ENCODE results near the gene NXPE2.

The NXPE2 gene

GRCh38 chr11:114673661-114674060 is 4.7 kb upstream of the NXPE2 start:
- no peaks in the 10 kb centered on the region for H3K36me3 ChIP-seq (ENCODE audit: control insufficient read depth in 2 of 2, insufficient read depth in 1 of 2, low read length in 2 of 2)
- no peak overlapping the region for H3K4me3 ChIP-seq (ENCODE audit: low read depth, low read length)
- H3K9me3 ChIP-seq (ENCODE audit: control insufficient read depth, insufficient read depth, low read depth, low read length), result no peaks in the 10 kb centered on the region
- CTCF ChIA-PET, result no interaction called here
- H3K4me1 ChIP-seq (ENCODE audit: control insufficient read depth, insufficient read depth, low read length), result no peaks in the 10 kb centered on the region
- TF ChIP-seq ZBTB6 (tag by site-specific recombination; IDR thresholded peaks at IDR 0.05) (no peak), ZBTB1 (tag by site-specific recombination; IDR thresholded peaks at IDR 0.05) (no peak), TRIM28 (IDR thresholded peaks at IDR 0.05; ENCODE audit: borderline replicate concordance, low read length) (no peak), ZNF302 (tag by site-specific recombination; IDR thresholded peaks at IDR 0.05; ENCODE audit: low read depth) (no peak), ZNF621 (tag by site-specific recombination; IDR thresholded peaks at IDR 0.05) (no peak)
- TF ChIP-seq, protein P1, sequence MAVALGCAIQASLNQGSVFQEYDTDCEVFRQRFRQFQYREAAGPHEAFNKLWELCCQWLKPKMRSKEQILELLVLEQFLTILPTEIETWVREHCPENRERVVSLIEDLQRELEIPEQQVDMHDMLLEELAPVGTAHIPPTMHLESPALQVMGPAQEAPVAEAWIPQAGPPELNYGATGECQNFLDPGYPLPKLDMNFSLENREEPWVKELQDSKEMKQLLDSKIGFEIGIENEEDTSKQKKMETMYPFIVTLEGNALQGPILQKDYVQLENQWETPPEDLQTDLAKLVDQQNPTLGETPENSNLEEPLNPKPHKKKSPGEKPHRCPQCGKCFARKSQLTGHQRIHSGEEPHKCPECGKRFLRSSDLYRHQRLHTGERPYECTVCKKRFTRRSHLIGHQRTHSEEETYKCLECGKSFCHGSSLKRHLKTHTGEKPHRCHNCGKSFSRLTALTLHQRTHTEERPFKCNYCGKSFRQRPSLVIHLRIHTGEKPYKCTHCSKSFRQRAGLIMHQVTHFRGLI (tag by site-specific recombination; IDR thresholded peaks at IDR 0.05), result no peak
- POLR2A ChIA-PET, result no interaction called here
- H3K27ac ChIP-seq (ENCODE audit: extremely low read depth, low read depth, low read length), result no peak overlapping the region

DNA sequence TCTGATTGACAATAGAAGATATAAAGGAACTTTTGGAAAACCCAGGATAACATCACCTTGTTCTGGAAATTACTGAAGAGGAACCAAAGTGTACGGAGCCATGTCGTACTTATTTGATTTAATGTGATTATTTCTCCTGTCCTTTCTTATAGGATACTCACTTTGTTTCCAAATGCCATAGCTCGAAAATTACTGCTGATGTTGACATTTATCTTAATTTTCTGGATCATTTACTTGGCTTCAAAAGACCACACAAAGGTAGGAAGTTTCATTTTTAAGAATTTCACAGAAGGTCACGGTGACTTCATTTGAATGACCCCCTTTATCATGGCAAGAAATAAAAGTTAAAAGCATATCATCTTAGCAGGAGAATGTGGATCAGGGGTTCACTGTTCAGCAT is 1.2 kb downstream of the NXPE2 start:
- H3K36me3 ChIP-seq (ENCODE audit: control insufficient read depth in 2 of 2, insufficient read depth in 1 of 2, low read length in 2 of 2), result no peaks in the 10 kb centered on the region
- ChIA-PET POLR2A (no interaction called here), CTCF (no interaction called here)
- no peak overlapping the region for H3K4me3 ChIP-seq (ENCODE audit: low read depth, low read length)
- no peak overlapping the region for H3K27ac ChIP-seq (ENCODE audit: extremely low read depth, low read depth, low read length)
- no peaks in the 10 kb centered on the region for H3K9me3 ChIP-seq (ENCODE audit: control insufficient read depth, insufficient read depth, low read depth, low read length)
- H3K4me1 ChIP-seq (ENCODE audit: control insufficient read depth, insufficient read depth, low read length), result no peaks in the 10 kb centered on the region
- TF ChIP-seq ZNF785 (tag by site-specific recombination; IDR thresholded peaks at IDR 0.05) (no peak), RBAK (tag by site-specific recombination; IDR thresholded peaks at IDR 0.05) (no peak), ZNF175 (tag by site-specific recombination; IDR thresholded peaks at IDR 0.05) (no peak), ZBTB8A (tag by site-specific recombination; IDR thresholded peaks at IDR 0.05) (no peak), ZNF169 (tag by site-specific recombination; IDR thresholded peaks at IDR 0.05) (no peak), ZNF530 (tag by site-specific recombination; IDR thresholded peaks at IDR 0.05; ENCODE audit: low read depth) (no peak), ZNF423 (tag by site-specific recombination; IDR thresholded peaks at IDR 0.05) (no peak), YY1 (tag by site-specific recombination; IDR thresholded peaks at IDR 0.05) (no peak), ZNF514 (tag by site-specific recombination; IDR thresholded peaks at IDR 0.05) (no peak), ZBTB17 (tag by site-specific recombination; IDR thresholded peaks at IDR 0.05) (no peak), ZNF140 (tag by site-specific recombination; IDR thresholded peaks at IDR 0.05) (no peak), ZNF629 (tag by site-specific recombination; IDR thresholded peaks at IDR 0.05) (no peak), INSM2 (tag by site-specific recombination; IDR thresholded peaks at IDR 0.05) (no peak)
- TF ChIP-seq, protein P2, sequence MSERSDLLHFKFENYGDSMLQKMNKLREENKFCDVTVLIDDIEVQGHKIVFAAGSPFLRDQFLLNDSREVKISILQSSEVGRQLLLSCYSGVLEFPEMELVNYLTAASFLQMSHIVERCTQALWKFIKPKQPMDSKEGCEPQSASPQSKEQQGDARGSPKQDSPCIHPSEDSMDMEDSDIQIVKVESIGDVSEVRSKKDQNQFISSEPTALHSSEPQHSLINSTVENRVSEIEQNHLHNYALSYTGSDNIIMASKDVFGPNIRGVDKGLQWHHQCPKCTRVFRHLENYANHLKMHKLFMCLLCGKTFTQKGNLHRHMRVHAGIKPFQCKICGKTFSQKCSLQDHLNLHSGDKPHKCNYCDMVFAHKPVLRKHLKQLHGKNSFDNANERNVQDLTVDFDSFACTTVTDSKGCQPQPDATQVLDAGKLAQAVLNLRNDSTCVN (tag by site-specific recombination; optimal IDR thresholded peaks at IDR 0.05), result no peak
- TF ChIP-seq, protein P3, sequence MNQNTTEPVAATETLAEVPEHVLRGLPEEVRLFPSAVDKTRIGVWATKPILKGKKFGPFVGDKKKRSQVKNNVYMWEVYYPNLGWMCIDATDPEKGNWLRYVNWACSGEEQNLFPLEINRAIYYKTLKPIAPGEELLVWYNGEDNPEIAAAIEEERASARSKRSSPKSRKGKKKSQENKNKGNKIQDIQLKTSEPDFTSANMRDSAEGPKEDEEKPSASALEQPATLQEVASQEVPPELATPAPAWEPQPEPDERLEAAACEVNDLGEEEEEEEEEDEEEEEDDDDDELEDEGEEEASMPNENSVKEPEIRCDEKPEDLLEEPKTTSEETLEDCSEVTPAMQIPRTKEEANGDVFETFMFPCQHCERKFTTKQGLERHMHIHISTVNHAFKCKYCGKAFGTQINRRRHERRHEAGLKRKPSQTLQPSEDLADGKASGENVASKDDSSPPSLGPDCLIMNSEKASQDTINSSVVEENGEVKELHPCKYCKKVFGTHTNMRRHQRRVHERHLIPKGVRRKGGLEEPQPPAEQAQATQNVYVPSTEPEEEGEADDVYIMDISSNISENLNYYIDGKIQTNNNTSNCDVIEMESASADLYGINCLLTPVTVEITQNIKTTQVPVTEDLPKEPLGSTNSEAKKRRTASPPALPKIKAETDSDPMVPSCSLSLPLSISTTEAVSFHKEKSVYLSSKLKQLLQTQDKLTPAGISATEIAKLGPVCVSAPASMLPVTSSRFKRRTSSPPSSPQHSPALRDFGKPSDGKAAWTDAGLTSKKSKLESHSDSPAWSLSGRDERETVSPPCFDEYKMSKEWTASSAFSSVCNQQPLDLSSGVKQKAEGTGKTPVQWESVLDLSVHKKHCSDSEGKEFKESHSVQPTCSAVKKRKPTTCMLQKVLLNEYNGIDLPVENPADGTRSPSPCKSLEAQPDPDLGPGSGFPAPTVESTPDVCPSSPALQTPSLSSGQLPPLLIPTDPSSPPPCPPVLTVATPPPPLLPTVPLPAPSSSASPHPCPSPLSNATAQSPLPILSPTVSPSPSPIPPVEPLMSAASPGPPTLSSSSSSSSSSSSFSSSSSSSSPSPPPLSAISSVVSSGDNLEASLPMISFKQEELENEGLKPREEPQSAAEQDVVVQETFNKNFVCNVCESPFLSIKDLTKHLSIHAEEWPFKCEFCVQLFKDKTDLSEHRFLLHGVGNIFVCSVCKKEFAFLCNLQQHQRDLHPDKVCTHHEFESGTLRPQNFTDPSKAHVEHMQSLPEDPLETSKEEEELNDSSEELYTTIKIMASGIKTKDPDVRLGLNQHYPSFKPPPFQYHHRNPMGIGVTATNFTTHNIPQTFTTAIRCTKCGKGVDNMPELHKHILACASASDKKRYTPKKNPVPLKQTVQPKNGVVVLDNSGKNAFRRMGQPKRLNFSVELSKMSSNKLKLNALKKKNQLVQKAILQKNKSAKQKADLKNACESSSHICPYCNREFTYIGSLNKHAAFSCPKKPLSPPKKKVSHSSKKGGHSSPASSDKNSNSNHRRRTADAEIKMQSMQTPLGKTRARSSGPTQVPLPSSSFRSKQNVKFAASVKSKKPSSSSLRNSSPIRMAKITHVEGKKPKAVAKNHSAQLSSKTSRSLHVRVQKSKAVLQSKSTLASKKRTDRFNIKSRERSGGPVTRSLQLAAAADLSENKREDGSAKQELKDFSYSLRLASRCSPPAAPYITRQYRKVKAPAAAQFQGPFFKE (tag by site-specific recombination; IDR thresholded peaks at IDR 0.05; ENCODE audit: borderline replicate concordance), result no peak
- TF ChIP-seq, protein P1 (tag by site-specific recombination; IDR thresholded peaks at IDR 0.05), result no peak
- TF ChIP-seq, protein P4, sequence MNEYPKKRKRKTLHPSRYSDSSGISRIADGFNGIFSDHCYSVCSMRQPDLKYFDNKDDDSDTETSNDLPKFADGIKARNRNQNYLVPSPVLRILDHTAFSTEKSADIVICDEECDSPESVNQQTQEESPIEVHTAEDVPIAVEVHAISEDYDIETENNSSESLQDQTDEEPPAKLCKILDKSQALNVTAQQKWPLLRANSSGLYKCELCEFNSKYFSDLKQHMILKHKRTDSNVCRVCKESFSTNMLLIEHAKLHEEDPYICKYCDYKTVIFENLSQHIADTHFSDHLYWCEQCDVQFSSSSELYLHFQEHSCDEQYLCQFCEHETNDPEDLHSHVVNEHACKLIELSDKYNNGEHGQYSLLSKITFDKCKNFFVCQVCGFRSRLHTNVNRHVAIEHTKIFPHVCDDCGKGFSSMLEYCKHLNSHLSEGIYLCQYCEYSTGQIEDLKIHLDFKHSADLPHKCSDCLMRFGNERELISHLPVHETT (tag by site-specific recombination; IDR thresholded peaks at IDR 0.05), result no peak

Measured in HEK293 (cell line).